ENCODE data around the gene ACAD8. TPM values are rescaled to one million over a fixed set of nuclear protein-coding genes. Genes with fewer than 3 reads are reported as not detected.
"Not testable (repeated sequence)": the region's sequence is repeated elsewhere in the genome, so short reads cannot be mapped to it uniquely, and the experiment has no call there.

The ACAD8 gene
- total RNA-seq, 2 experiments from 2014 or later: 20.9 to 22.1 TPM

DNA sequence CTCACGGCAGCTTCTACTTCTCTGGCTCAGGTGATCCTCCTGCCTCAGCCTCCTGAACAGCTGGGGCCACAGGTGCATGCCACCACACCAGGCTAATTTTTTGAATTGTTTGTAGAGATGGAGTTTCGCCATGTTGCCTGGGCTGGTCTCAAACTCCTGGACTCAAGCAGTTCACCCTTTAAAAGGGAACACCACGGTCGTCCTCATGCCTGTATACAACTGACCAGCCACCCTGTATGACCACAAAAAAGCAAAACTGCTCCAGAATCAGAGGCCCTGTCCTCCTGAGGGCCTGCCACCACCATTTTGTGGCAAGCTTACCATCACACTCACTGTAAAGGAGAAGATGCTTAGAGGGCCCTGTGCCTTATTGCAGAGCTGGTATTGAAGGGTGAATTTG is 25.0 kb downstream of the ACAD8 start:
- no peak overlapping the region for H3K4me3 Mint-ChIP-seq
- H3K9me3 Mint-ChIP-seq: peaks cover 6% of the 10 kb centered on the region
- intact Hi-C loops (cut with micrococcal nuclease): loop anchor here (10.0 kb wide), 2 partner anchors 136 to 306 kb away; partner anchors contain the start of gene B3GAT1
- no peak for DNase-seq
- H3K27me3 Mint-ChIP-seq: peaks cover 4% of the 10 kb centered on the region
- H3K4me1 Mint-ChIP-seq (ENCODE audit: low read depth): peaks cover 20% of the 10 kb centered on the region
- no peak overlapping the region for H3K27ac Mint-ChIP-seq
- H3K36me3 Mint-ChIP-seq: peaks cover 7% of the 10 kb centered on the region
- ChIA-PET CTCF (no interaction called here), POLR2A (no interaction called here)

DNA sequence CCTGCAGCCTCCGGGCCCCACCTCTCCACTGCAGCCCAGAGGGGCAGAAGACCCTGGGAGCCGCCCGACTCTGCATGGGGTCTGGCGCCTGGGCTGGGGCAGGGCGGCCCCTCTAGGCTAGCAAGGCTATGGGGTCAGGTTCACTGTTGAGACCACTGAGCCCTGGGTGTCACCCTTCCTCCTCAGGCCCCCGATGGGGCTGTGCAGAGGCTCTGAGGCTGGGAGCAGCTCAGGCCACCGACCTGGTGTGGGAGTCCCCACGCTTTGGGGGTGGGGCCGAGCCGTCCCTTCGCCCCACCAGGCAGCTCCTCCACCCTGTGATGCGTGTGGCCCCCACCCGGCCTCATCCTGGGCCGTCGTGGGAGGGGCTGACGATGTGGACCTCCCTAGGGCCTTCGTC is 28.3 kb downstream of the ACAD8 start:
- CTCF ChIA-PET; POLR2A ChIA-PET; intact Hi-C loops (cut with micrococcal nuclease): not testable (repeated sequence)

DNA sequence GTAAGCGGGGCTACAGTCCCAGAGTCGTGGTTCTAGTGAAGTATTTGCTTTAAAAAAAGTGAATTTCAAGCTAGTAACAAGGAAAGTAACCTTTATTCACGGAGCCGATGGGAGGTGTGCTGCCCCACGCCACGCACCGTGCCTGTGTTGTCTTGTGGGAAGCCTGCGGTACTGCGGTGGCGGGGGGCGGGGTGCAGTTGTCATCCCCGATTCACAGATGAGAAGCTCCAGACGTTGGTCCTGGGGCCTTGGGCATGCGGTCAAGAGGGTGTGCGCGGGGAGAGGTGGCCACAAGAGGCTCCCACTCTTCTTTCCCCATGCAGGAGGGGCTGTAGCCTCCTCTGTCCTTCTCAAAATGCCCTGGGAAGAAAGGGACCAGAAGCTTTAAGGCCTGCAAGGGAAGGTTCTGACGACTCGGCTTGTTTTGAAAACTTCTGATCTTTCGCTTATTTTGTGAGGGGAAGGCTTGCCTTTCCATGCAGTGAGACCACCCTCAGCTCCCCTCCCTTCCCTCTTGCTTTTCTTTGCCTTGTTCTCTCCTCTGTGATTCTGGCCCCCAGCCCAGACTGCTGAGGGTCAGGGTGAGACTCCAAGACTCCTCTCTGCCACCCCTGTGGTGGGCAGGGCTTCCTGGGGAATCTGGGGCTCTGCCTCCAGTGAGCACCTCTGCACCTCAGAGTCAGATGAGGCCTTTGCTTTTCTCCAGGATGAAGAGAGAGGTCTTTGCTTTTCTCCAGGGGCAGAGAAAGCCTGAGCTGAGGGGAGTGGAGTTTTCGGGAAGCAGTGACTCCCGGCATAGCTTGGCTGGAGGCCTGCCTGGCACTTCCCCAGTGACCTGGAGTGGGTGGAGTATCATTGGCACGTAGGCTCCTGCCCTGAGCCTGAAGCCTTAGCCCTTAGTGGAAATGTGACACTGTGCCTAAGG is 29.0 kb downstream of the ACAD8 start:
- H3K27me3 Mint-ChIP-seq: no peaks in the 10 kb centered on the region
- no peaks in the 10 kb centered on the region for H3K4me1 Mint-ChIP-seq (ENCODE audit: low read depth)
- H3K4me3 Mint-ChIP-seq: no peak overlapping the region
- ChIA-PET CTCF (no interaction called here), POLR2A (no interaction called here)
- peaks cover 6% of the 10 kb centered on the region for H3K36me3 Mint-ChIP-seq
- H3K27ac Mint-ChIP-seq: no peak overlapping the region
- intact Hi-C loops (cut with micrococcal nuclease): no loop called here
- peaks cover 6% of the 10 kb centered on the region for H3K9me3 Mint-ChIP-seq
- DNase-seq: no peak

More for the DNA sequence above, 28.3 kb downstream of the ACAD8 start:
- H3K4me3 Mint-ChIP-seq; H3K4me1 Mint-ChIP-seq (ENCODE audit: low read depth); H3K36me3 Mint-ChIP-seq; DNase-seq; H3K27ac Mint-ChIP-seq; H3K9me3 Mint-ChIP-seq; H3K27me3 Mint-ChIP-seq: not testable (repeated sequence)

DNA sequence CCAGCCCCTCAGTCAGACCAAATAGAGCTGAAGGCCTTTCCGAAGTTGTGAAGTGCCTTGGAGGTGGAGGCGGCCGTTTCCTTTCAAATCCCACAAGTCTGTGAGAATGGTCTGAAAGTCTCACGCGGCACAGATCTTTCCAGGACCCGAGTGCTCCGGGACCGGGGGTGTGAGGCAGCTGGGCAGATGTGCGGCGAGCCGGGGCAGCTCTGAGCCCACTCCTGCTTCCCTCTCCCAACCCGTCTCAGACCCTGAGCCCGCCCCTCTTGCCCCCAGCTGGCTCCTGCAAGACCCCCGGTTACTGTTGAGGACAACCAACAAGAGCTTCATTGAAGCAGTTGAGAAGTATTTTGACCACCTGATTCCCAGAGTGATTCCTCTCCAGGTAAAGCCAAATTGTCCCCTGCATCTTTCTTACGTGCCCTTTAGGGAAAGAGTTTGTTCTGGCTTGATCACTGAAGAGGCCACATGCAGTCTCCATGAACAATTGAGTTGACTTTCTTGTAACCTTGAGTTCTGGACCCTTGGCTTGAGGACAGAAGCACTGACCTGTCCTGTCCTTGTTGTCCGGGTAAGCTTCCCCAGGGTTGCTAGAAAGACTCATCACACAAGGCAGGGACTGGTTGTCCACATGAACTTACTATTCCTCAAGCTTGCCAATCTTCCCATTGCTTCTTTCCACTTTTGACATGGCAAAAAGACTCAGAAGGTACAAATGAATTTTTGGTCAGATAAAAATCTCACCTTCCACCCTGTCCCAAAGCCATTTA is 30.3 kb downstream of the ACAD8 start:
- ChIA-PET POLR2A (no interaction called here), CTCF (no interaction called here)
- peaks cover 1% of the 10 kb centered on the region for H3K9me3 Mint-ChIP-seq
- H3K36me3 Mint-ChIP-seq: peaks cover 4% of the 10 kb centered on the region
- intact Hi-C loops (cut with micrococcal nuclease): no loop called here
- no peak overlapping the region for H3K4me3 Mint-ChIP-seq
- no peak for DNase-seq
- H3K4me1 Mint-ChIP-seq (ENCODE audit: low read depth): no peaks in the 10 kb centered on the region
- no peaks in the 10 kb centered on the region for H3K27me3 Mint-ChIP-seq
- H3K27ac Mint-ChIP-seq: no peak overlapping the region

DNA sequence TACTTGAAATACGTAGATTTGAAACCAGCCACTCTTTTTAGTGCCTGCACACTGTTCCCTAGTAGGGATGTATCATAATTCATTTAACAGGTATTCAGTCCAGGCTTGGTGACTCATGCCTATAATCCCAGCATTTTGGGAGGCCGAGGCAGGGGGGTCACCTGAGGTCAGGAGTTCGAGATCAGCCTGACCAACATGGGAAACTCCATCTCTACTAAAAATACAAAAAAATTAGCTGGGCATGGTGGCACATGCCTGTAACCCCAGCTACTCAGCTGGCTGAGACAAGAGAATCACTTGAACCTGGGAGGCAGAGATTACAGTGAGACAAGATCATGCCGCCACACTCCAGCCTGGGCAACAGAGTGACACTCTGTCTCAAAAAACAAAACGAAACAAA is 31.0 kb downstream of the ACAD8 start:
- H3K36me3 Mint-ChIP-seq; CTCF ChIA-PET; H3K27me3 Mint-ChIP-seq; H3K4me1 Mint-ChIP-seq (ENCODE audit: low read depth); POLR2A ChIA-PET; H3K9me3 Mint-ChIP-seq; intact Hi-C loops (cut with micrococcal nuclease); H3K27ac Mint-ChIP-seq; H3K4me3 Mint-ChIP-seq; DNase-seq: not testable (repeated sequence)

DNA sequence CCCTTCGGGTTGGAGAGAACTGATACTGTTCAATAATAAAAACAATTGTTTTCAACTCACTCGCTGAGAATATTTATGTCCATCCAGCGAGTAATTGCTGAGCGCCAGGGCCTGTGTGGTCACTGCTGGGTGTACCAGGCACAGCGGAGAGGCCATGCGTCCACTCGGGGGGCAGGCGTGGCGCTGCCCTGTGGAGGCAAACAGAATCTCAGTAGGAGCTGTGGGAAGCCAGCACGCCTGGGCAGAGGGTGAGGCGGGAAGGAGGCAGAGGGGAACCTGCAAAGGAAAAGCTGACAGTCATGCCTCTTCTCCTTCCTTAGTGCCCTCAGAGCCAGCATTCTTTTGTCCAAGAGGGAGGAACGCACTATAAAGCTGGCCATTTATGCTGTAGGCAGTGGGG is 34.2 kb downstream of the ACAD8 start:
- Mint-ChIP-seq H3K4me3 (no peak overlapping the region), H3K27me3 (no peaks in the 10 kb centered on the region), H3K9me3 (no peaks in the 10 kb centered on the region), H3K27ac (no peak overlapping the region), H3K36me3 (peaks cover 2% of the 10 kb centered on the region), H3K4me1 (ENCODE audit: low read depth) (no peaks in the 10 kb centered on the region)
- intact Hi-C loops (cut with micrococcal nuclease): no loop called here
- no peak for DNase-seq
- ChIA-PET POLR2A (no interaction called here), CTCF (no interaction called here)

DNA sequence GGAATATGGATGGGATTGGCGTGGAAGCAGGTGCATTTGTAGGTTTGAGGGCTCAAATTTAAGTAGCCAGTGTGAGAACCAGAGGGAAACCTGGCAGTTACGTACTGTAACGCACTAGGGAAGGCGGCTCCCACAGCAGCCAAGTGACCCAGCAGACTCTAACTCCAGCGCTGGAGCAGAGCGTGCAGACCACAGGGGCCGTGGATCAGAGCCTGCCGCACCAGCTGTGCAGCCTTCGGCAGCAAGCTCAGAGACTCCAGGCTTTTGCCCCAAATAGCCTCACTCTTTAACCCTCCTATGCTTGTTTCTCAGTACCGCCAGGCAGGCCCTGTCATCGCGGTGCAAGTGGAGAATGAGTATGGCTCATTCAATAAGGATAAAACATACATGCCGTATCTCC is 35.1 kb downstream of the ACAD8 start:
- H3K27me3 Mint-ChIP-seq: no peaks in the 10 kb centered on the region
- POLR2A ChIA-PET: no interaction called here
- peaks cover 2% of the 10 kb centered on the region for H3K36me3 Mint-ChIP-seq
- no peak overlapping the region for H3K4me3 Mint-ChIP-seq
- intact Hi-C loops (cut with micrococcal nuclease): no loop called here
- no peaks in the 10 kb centered on the region for H3K4me1 Mint-ChIP-seq (ENCODE audit: low read depth)
- no peak for DNase-seq
- H3K27ac Mint-ChIP-seq: no peak overlapping the region
- CTCF ChIA-PET: no interaction called here
- H3K9me3 Mint-ChIP-seq: no peaks in the 10 kb centered on the region

DNA sequence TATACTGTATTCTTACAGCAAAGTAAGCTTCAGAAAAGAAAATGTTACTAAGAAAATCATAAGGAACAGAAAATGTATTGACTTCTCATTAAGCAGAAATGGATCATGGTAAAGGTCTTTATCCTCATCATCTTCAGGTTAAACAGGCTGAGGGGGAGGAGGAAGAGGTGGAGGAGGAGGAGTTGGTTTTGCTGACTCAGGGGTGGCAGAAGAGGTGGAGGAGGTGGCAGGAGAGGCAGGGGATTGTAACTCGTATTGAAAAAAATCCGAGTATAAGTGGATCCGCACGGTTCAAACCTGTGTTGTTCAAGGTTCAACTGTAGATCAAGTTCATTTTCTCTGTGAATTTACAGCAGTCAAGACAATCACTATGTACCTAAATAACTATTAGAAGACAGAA is 35.8 kb downstream of the ACAD8 start:
- Mint-ChIP-seq H3K9me3 (no peaks in the 10 kb centered on the region), H3K4me1 (ENCODE audit: low read depth) (no peaks in the 10 kb centered on the region), H3K27ac (no peak overlapping the region), H3K4me3 (no peak overlapping the region), H3K36me3 (peaks cover under 1% of the 10 kb centered on the region), H3K27me3 (no peaks in the 10 kb centered on the region)
- POLR2A ChIA-PET: no interaction called here
- CTCF ChIA-PET: no interaction called here
- intact Hi-C loops (cut with micrococcal nuclease): no loop called here
- no peak for DNase-seq

DNA sequence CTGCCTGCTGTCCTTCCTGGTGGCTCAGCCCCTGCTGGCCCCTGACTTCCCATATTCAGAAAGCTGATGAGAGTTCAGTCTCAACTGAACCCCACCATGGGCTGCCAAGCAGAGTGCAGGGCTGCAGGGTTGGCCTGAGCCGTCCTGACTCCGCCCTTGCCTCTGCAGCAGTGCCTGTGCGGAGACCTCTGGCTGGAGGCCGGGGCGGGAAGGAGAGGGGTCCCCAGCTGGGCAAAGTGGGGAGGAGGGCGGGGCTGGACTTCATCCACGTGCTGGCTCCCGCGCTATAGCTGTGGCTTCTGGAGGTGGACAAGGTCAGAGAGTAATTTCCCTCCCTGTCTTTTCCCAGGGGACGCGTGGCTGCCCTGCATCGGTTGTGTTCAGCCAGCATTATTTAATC is 36.4 kb downstream of the ACAD8 start:
- POLR2A ChIA-PET: no interaction called here
- CTCF ChIA-PET: no interaction called here
- H3K27me3 Mint-ChIP-seq: no peaks in the 10 kb centered on the region

DNA sequence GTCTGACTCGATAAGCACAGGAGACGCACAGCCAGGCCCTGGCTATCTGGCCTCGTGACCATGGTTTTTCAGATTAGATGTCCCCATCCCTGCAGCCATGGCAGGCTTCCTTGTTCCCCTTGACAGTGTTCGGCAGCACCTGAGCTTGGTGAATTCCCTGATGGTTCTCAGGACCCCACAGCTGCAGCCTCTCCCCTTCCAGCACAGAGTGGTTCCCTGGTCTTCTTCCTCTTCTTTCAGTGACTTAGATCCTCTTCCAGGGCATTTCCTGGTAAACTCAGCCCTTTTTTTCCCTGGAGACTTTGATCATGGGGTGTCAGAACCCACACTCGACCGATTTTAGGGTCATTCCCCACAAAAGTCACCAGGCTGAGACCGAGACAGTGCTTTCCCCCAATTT is 37.3 kb downstream of the ACAD8 start:
- Mint-ChIP-seq H3K27me3 (no peaks in the 10 kb centered on the region), H3K9me3 (no peaks in the 10 kb centered on the region), H3K4me1 (ENCODE audit: low read depth) (no peaks in the 10 kb centered on the region), H3K4me3 (no peak overlapping the region), H3K27ac (no peak overlapping the region), H3K36me3 (peaks cover 3% of the 10 kb centered on the region)
- ChIA-PET POLR2A (no interaction called here), CTCF (no interaction called here)
- intact Hi-C loops (cut with micrococcal nuclease): no loop called here
- no peak for DNase-seq

More for the DNA sequence above, 36.4 kb downstream of the ACAD8 start:
- no peak for DNase-seq
- Mint-ChIP-seq H3K36me3 (peaks cover 3% of the 10 kb centered on the region), H3K4me3 (no peak overlapping the region), H3K9me3 (no peaks in the 10 kb centered on the region), H3K4me1 (ENCODE audit: low read depth) (no peaks in the 10 kb centered on the region), H3K27ac (no peak overlapping the region)
- intact Hi-C loops (cut with micrococcal nuclease): no loop called here

DNA sequence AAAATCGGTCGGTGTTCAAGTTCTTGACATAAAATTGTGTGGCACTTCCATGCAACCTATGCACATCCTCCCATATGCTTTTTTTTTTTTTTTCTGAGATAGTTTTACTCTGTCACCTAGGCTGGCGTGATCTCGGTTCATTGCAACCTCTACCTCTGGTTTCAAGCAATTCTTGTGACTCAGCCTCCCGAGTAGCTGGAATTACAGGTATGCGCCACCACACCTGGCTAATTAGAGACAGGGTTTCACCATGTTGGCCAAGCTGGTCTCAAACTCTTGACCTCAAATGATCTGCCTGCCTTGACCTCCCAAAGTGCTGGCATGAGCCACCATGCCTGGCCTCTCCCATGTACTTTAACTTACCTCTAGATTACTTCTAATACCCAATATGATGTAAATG is 37.8 kb downstream of the ACAD8 start:
- no peaks in the 10 kb centered on the region for H3K4me1 Mint-ChIP-seq (ENCODE audit: low read depth)
- CTCF ChIA-PET: interaction anchor here (0.7 kb wide), 1 partner anchor 15 kb away, joined by 3 read pairs; no protein-coding TSS in a partner anchor
- H3K27ac Mint-ChIP-seq: no peak overlapping the region
- POLR2A ChIA-PET: no interaction called here
- H3K27me3 Mint-ChIP-seq: no peaks in the 10 kb centered on the region
- intact Hi-C loops (cut with micrococcal nuclease): no loop called here
- H3K9me3 Mint-ChIP-seq: no peaks in the 10 kb centered on the region
- DNase-seq: no peak
- no peak overlapping the region for H3K4me3 Mint-ChIP-seq
- peaks cover 6% of the 10 kb centered on the region for H3K36me3 Mint-ChIP-seq

DNA sequence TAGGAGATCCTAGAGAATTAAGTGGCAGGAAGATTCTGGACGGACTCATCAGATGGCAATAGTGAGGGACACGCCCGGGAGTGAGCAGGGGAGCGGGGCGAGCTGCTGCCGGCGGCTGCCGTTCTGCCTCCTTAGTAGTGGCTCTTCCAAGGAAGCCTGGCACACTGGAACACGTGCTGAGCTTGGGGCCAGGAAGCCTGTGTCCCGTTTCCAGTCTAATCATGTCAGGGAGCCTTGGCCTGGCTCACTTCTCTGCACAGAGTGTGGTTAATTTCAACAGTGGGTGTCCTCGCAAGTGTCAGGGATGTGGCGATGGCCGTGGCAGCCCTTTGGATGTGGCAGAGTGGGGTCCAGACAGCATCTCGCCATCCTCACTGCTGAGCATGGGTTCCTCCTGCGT is 39.3 kb downstream of the ACAD8 start:
- Mint-ChIP-seq H3K4me3 (no peak overlapping the region), H3K36me3 (peaks cover 6% of the 10 kb centered on the region), H3K9me3 (no peaks in the 10 kb centered on the region), H3K4me1 (ENCODE audit: low read depth) (no peaks in the 10 kb centered on the region), H3K27ac (no peak overlapping the region), H3K27me3 (no peaks in the 10 kb centered on the region)
- ChIA-PET CTCF (no interaction called here), POLR2A (no interaction called here)
- intact Hi-C loops (cut with micrococcal nuclease): no loop called here
- no peak for DNase-seq
